Measurements from ENCODE around the gene TMTC3.

DNA sequence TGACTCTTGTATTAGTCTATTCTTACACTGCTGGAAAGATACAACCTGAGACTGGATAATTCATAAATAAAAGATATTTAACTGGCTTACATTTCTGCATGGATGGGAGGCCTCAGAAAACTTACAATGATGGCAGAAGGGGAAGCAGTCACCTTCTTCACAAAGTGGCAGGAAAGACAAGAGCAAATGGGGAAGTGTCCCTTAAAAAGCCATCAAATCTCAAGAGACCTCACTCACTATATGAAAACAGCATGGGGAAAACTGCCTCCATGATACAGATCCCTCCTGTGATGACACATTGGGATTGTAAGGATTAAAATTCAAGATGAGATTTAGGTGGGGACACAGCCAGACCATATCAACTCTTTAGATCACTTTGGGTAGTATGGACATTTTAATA is 83.7 kb downstream of the TMTC3 start:
- TF ChIP-seq CTCF (IDR thresholded peaks at IDR 0.05) (no peak), POLR2A (IDR thresholded peaks at IDR 0.05) (no peak)
